PC-3 (cell line): ENCODE measurements around the gene SIX1.

Source experiments
- CTCF ChIP-seq: fragments of 300-600 bp; sonication (generic); conservative IDR thresholded peaks from 2 replicates; pipeline ENCODE4 v1.5.1; 2017; ENCODE audit warnings: antibody characterized with exemption, low read depth, mild to moderate bottlenecking, low read length
- EZH2phosphoT487 ChIP-seq: fragments of 300-600 bp; sonication (generic); IDR thresholded peaks from 2 replicates; pipeline ENCODE4 v1.6.1; 2018; ENCODE audit warnings: mild to moderate bottlenecking, antibody characterized with exemption, low read length, borderline replicate concordance

DNA sequence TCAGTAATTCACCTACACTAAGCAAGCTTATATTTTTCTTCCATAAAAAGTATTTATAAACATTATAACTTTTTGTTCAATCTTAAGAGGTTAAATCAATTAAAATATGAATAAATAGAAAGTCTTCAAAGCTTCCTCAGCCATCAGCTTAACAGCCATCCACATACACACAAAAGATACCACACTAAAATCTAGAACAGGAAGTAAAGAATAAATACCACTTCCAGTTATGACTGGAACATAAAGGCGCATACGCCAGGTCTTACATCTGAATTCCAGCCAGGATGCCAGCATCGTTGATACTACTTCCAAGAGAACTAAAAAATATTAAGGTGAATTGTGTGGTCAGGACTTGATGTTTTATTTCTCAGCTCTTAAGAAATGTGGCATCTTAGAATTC lies 17.0 kb downstream of the SIX1 start:
- TF ChIP-seq CTCF: no peak
- TF ChIP-seq EZH2phosphoT487: no peak
